Mesangial cell (primary cell): ENCODE results near the gene BRPF3. TPM values are rescaled to one million over a fixed set of nuclear protein-coding genes. Genes with fewer than 3 reads are reported as not detected.

ENCODE experiments used
- total RNA-seq: library from RNA; depleted of rRNA; stranded (reverse); fragments of >200 nt; gene quantifications from 2 replicates; pipeline ENCODE4 v1.2.3, GENCODE V29; 2015

Gene BRPF3
- total RNA-seq: 13.2 and 13.3 TPM in 2 replicates

GRCh38 chr6:36196113-36196879, at the start of gene BRPF3:
Gene BRPF3 (plus strand): TSS chr6:36196744. CDS start chr6:36200323, 3,579 bp downstream.

DNA sequence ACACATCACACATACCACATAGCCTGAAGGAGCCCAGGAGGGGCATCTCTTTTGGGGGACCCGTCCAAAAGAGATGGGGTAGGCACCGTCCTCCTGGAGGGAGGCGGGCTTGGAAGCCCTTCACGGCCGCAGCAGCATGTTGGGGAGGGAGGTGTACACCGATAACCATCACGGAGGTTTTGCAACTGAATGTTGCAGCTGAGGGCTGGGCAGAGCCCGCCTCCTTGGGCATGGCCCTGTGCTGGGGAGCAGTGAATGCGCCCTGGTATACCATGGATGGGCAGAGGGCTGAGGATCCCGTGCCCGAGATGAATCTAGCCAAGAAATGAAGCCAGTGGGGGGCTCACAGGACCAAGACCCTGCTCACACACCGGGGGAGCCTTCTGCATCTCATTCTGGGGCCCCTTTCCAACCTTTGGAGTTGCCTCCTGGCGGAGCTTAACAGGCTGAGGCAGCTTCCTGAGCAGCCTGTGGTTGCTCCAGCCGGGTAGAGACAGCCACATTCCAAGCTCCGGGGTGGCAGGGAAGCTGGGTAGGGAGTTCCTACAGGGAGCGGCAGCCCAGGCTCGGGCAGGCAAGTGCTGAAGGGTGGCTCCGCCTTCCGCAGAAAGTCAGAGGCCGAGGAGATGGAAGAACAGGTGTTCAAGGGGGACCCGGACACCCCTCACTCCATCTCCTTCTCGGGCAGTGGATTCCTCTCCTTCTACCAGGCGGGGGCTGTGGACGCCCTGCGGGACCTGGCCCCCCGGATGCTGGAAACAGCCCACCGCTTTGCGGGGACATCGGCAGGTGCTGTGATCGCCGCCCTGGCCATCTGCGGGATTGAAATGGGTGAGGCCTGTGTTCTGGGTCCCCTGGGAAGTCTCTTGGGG, 73.5 kb downstream of the BRPF3 start, which contains the start of gene PNPLA1:
Gene PNPLA1, plus strand, starts transcription at position 227 of the 872 bp plus-strand sequence. Its CDS starts 400 bp downstream, at position 627.

Other genes starting within 250 kb of the BRPF3 start
- 0.49 TPM in 1 of 2 replicates, not detected in the other for gene SLC26A8, start 172.1 kb upstream of the BRPF3 start, total RNA-seq
- gene MAPK14, start 168.9 kb upstream of the BRPF3 start, total RNA-seq: 31.7 and 33.4 TPM in 2 replicates
- 19.1 and 22.4 TPM in 2 replicates for gene MAPK13, start 66.2 kb upstream of the BRPF3 start, total RNA-seq
- not detected in 2 replicates for gene PNPLA1, start 73.3 kb downstream of the BRPF3 start, total RNA-seq
- gene BNIP5, start 140.1 kb downstream of the BRPF3 start, total RNA-seq: not detected in 2 replicates
- 0.33 and 1.0 TPM in 2 replicates for gene ETV7, start 190.9 kb downstream of the BRPF3 start, total RNA-seq
- gene PXT1, start 246.1 kb downstream of the BRPF3 start, total RNA-seq: not detected in 2 replicates
- 41.7 and 42.7 TPM in 2 replicates for gene KCTD20, start 246.3 kb downstream of the BRPF3 start, total RNA-seq